Islet precursor cell (in vitro differentiated cells): ENCODE data around the gene AGBL4.

ENCODE experiments used
- DNase-seq: peaks from one replicate; pipeline ENCODE4 v3.0.0-alpha.2; 2018

The AGBL4 gene

DNA sequence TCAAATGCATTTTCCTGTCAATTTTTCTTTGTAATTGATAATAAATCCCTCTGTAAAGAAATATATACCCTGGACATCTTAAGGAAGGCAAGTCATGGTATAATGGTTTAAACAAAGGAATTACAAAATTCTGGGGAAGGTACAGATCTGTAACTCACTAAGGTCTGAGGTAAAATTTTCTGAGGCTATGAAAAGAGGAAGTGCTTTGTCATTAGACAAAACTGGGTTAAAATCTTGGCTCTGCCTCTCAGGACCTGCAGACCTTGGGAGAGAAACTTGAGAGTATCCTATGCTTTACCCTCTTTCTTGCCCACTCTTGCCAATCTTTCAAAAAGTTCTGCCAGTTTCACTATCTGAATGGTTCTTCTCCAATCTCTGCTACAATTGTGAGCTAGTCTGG is 1220.3 kb downstream of the AGBL4 start:
- DNase-seq, result no peak

DNA sequence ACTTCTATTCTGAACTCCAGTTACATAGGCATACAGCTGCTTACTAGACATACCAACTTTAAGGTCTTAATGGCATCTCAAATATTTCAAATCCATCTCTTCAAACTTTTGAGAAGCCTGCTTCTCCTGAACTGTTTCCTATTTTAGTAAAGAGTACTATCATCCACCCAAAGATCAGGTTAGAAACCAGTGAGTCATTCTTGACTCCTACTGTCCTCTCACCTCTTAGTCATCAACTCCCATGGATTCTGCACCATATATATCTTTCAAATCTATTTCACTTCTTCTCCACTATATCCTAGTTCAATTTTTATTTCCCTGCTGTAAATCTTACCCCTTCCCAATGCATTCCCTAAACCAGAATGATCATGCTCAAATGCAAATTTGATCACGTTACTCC is 1228.9 kb downstream of the AGBL4 start:
- DNase-seq, result no peak

DNA sequence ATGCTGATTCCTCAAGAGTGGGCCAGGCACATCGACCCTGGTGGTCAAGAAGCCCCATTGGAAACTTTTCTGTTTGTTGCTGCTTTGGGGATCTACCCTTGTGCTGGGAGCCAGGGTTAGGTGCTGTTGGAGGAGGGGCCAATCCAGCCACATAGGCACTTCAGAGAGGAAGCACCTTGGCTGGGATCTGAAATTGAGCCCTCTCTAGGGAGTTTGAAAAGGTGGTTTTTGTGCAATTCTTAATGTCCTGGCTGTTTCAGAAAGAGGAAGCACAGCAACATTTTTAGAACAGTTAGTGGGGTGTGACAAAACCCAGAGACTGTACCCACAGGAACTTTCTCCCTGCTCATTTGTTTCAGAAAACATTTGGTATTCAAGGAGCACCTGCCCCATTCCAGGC is 1229.9 kb downstream of the AGBL4 start:
- no peak for DNase-seq

DNA sequence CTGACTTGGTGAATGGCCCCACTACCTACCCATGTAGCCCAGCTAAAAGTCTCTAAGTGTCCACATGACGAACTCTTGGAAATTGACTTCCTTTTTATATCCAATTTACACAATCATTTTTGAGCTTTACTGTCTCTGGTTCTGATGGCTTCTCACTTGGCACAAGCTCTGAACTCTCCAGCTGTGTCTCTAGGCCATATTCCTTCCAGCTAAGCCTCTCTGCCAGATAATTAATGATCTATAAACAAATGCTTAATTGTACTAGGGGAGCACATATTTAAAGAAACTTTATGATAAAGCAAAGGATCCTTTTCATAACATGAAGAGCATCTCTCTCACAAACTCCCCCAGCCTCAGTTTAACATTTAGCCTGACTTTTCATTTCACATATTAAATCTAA is 1230.8 kb downstream of the AGBL4 start:
- no peak for DNase-seq

DNA sequence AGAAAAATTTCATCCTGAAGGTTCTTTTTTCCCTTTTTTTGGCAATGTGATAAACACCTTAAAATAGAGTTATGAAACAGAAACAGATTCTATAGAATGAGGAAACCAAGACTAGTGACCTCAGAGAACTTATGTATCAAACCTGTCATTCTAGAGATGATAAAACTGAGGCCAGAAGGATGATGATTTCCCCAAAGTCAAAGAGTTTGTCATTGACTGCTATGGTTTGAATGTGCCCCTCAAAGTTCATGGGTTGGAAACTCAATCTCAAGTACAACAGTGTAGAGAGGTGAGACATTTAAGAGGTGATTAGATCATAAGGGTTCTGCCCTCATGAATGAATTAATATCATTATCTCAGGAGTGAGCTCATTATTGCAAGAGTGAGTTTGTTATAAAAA is 1233.4 kb downstream of the AGBL4 start:
- no peak for DNase-seq

DNA sequence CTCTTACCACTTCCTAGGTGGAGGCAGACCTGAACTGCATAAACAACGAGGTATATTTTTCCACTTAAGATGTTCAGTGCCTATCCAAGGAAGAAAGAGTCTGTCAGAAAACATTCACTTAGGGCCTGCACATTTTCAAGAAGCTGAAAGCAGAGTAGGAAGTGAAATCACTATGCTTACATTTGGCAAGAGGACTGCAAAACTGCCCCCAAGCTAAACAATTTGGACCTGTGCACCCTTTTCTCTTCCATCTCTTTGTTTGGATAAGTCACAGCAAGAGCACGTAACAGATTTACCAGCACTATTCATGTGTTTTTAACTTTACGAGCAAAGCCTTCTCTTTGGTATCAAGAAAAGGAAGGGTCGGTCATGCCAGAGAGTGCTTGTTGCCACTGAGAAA is 1233.9 kb downstream of the AGBL4 start:
- no peak for DNase-seq

DNA sequence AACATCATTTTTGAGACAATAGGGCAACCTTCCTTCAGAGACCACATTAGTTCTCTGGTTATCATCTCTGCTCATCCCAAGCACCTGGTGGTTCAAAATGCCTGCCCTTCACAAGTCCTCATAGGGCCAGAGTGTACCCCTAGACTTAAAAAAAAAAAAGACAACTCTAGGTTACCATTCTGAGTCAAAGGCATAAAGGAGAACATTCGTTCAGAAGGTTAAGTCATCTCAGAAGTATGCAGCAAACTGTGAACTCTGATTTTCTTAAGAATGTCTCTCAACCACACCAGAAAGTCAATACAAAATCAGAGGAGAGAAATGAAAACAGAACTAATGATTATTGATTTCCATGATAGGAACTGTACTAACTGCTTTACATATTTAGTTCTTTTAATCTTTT is 1237.9 kb downstream of the AGBL4 start:
- no peak for DNase-seq

DNA sequence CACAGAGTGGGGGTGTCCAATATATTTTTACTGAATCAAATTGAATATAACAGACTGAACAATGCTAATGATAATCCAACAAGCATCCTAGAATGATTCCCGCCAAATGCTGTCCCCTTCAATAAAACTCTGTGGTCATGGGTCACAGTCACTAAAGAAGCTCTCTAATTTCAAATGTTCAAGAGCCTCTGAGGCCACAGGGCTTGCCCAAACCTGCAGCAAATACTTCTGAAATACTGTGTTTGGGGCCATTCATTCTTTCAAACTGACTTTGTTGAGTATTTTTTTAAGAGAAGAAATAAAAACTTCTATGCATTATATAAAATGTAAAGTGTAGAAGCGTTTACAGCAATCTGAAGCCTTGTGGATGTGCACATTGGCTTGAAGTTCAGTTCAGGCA is 1239.5 kb downstream of the AGBL4 start:
- DNase-seq, result no peak

DNA sequence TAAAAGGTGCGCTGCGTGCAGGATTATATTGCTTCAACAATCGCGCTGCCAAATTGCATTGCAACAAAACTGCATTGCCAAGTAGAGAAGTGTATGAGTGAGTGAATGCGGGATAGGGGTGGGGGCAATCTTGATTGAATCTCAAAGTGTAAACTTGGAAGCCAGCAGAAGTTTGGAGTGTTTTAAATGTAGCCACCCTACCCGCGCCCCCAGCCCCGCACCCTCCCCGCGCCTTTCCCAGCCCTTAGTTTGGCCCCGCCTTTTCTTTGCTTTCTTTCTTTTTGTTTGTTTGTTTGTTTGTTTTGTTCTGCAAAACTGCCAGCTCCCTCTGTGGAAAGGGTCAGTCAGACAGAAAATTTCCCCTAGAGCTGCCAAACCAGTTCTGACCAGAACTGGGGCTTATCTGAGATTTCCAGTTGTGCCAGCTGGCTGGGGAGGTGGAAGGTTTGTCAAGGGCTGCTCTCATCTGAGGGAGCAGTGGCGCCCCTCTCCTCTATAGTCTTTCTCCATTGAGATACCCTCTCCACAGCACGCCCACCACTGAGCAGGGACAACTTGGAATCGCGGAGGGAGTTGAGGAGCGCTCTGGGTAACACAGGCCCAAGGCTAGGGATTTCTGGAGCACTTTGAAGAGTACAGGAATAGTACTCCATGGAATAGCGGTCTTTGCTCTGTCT is 1246.4 kb downstream of the AGBL4 start:
- peak; percentile 64 for DNase-seq

DNA sequence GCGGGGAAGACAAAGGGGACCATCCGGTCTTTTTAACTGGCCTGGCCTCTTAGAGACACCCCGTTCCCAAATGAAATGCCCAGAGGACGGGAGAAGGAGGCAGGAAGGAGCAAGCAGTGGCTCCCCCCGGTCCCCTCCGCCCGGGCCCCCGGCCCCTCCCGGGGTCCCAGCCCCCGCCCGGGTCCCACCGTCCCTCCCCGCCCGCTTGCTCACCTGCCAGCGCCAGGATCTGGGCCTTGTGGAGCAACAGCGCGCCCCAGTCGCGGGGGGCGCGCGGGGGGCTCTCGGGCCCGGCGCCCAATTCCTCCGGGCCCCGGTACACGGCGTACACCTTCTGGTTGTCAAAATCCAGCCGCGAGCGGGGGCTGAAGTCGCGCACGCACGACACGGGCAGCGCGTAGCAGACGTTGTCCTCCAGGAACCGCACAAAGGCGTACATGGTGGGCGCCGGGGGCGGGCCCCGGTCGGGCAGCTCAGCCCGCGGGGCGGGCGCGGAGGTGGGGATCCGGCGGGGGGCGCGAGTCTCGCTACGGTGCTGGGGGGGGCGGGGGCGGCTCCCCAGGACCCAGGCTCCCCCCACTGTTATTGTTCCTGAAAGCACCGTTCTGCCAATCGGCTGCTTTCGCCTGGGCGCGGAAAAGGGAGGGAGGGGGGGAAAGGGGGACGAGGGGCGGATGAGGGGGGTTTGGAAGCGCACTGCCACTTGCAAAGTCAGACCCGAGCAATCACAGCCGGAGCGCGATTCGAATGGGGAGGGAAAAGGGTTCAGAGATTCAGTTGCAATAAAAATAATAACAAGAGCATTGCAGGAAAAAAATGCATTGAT is 1247.1 kb downstream of the AGBL4 start, which contains the start of gene BEND5:
Gene BEND5, minus strand, starts transcription at position 499 of the 826 bp plus-strand sequence. Its CDS starts 60 bp downstream, at position 439.
- DNase-seq, result peak; percentile 74

DNA sequence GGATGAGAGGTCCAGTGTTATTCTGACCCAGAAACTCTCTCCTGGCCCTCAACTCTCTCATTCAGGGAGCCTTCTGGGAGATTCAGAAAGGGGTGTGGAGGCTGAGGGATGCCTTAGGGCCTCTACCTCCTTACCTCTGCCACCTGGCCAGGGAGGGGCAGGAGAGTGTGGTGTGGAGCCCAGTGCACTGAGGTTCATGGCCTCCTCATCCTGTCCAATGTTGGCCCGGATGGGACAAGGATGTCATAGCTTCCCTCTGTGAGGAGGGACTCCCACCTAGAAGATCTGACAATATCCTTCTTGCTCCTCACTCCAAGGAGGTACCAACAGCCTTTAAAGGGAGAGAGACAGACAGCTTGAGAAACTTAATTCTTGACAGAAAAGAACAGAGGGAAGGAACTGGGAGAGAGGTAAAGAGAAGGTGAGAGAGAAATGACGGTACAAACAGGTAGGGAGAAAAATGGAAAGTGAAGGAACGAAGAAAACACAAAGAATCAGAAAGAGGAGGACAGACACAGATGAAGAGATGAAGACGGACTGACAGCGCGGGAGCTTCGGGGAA is 1247.8 kb downstream of the AGBL4 start:
- no peak for DNase-seq

DNA sequence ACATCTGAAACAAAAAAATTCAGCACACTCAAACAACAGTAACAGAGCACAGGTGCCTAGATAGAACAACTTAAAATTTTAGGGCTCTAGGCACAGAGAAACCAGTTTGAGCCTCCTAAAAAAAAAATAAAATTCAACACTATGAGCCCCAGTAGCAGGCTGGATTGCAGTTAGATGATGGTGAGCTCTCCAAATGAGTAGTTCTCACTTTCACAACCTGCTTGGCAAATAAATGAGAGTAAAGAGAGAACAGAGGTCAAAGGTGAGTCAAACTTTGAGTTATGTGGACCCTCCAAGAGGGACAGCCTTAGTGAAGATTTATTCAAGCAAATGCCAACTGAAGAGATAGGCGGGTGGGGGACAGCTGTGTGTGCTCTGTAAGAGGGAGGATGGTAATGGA is 1250.6 kb downstream of the AGBL4 start:
- no peak for DNase-seq

DNA sequence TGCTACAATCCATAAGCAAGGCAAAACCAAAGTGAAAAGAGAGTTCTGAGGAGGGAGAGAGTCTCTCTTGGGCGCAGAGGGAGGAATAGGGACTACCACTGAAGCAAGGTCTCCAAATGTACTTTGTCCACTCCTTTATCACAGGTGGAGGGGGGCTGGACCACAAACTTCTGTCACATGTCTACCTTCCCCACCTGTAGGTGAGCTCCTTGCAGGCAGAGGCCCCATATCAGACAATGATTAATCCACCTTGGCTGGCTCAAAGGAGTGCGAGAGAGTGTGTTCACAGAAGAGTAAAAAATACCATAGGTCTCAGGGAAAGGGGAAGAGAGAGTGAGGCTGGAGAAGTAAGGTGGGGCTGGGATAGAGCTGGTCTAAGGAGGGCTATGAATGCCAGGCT is 1251.5 kb downstream of the AGBL4 start:
- DNase-seq, result no peak

DNA sequence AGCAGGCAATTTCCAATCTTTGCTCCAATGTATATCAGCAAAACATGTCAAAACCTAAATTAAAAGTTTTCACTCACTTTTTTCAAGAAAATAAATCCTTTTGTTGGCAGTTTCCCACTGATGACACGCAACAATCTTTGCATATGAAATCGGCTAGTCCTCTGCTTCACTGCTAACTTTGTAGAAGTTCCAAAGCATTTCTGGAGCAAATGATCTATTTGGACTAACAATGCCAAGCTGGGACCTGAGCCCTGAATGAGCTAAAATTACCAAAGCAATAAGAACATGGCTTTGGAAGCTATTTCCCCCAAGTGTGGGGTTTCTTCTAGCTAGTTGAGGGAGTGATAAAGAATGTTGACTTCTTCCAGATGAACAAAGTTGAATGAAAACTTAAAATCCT is 1252.2 kb downstream of the AGBL4 start:
- DNase-seq, result no peak

DNA sequence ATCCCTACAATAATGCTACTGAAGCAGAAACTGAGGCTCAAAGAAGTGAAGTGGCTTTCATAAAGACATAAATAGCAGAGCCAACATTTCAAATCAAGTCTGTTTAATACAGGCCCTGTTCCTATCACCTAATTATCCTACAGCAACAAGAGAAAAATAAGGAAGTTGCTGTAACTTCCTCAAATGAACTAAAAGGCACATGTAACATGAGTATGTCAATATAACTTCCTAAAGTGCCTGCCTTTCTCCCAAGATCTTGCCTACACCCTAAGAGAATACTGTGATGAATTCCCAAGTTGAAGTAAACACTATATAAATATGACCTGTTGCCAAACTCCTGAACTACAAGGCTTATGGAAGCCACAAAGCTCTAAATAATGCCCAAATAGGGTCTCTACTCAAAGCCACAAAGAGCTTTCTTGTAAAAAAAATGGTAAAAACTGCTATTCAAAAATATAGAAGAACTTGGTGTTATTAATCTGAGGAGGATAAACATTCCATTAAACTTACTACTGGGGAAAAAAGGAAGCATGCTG is 1255.7 kb downstream of the AGBL4 start:
- DNase-seq, result no peak

DNA sequence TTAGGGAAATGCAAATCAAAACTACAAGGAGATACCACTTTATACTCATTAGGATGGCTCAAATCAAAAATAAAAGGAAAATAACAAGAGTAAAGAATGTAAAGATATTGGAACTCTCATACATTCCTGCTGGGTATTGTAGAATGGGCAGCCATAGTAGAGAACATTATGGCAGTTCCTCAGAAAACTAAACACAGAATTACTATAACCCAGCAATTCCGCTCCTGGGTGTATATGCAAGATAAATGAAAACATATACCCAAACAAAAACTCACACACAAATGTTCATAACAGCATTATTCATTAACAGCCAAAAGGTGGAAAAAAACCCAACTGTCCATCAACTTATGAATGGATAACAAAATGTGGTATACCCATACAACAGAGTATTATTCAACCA is 1258.4 kb downstream of the AGBL4 start:
- DNase-seq, result no peak

DNA sequence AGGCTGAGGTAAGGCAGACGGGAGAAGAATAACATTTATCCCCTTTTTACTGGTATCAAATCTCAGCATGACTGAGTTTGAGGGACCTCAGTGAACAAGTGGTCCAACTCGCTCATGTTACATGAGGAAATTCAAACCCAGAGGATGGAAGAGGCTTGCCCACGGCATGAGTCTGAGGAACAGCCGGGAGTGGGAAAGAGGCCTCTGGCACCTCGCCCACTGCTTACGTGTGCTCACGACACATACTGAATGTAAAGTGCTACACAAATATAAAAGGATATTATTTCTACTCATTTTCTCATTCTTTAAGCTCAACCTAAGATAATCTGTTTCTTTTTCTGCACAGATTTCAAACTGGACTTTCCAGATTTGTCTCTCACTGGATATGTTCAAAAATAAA is 1261.8 kb downstream of the AGBL4 start:
- DNase-seq, result no peak

DNA sequence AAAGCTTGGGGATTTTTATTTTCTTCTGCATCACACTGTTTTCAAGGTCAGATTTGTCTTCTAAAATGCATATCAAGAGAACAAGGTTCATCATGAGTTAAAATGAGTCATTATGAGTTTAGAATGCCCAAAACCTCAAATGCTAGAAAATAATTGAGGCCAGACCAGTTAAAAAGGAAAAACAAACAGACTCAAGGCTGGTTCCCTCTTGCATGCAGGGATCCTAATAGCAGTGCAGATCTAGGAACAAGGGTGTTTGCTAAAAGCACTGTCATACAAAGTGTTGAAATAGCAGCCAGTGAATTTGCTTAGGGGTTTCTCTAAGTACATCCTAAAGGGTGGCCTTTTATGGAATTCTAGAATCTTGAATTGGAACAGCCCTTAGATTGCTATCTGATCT is 1262.3 kb downstream of the AGBL4 start:
- no peak for DNase-seq

DNA sequence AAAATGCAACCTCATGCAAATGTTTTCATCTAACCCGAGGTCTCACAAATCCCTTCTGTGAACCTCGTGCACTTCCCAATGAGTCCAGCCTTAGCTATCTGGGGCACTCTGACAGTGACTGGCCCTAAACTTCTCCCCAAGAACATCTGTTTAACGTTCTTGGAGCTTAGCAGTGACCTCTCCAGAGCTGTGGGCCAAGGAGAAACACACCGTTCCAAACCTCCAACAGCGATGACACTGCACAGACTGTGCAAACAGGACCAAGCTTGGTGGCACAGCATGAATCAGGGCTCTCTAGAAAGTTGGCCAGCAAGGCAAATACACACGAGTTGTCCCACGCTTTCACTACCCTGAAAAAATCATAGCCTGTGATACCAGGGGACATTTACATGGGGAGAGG is 1262.9 kb downstream of the AGBL4 start:
- no peak for DNase-seq

DNA sequence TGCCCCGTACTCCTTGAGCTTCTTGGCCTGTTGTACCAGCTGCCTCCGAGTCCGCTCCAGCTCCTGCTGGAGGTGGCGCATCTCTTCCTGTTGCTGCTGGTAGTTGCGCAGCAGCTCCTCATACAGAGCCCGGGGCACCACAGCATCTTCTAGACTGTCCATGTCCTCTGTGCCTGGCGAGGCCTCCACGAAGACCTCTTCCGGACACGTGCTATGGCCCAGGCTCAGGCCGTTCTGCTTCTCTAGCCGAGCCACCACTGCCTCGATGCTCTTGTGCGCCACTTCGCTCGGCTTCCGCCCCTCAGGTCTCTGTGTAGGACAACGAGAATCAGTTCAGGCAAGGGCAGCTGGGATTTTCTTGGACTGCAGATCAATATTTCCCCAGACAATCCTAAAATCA is 1264.8 kb downstream of the AGBL4 start:
- DNase-seq, result no peak

DNA sequence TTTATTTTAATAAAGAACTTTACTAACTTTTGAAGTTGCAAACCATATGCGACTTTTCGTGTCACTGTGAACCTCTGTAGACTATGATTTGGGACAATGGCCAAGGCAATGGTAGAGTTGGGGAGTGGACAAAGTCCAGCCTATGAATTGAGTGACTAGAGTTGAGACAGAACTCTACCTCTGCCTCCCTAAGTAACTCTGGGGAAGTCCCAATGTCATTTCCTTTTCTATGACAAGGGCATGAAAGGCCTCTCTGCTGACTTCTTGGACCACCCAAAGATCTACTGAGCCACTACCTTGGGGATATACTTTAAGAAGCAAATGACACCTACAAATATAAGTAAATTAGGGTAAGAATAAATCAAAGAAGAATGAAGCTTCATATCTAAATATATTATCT is 1266.4 kb downstream of the AGBL4 start:
- no peak for DNase-seq

DNA sequence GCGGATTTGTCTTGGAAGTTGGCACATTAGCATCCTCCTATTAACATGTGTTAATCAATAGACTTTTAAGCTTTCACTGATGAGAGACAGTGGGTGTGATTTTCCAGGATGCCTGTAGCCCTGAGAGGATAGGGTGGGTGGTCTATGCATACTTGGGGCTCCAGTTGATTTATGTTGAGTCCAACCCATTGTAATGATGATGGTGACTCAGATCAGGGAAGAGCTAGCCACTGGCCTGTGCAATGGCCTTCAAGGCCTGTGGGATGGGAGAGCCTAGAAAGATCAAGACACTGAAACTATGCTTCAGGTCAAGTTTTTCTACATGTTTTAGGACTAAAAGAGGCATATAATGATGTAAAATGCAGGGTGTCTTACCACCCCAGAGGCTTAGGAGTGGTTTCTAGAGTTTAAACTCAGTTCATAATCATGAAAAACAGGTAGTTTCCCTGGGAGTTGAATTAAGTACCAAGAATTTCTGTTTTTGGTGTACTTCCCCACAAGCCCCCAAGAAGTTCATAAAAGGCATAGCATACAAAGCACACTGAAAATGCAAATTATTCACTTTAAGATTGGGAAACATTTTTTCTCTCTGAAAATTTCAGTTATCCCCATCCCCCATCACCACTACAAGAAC is 1267.0 kb downstream of the AGBL4 start:
- DNase-seq, result no peak

DNA sequence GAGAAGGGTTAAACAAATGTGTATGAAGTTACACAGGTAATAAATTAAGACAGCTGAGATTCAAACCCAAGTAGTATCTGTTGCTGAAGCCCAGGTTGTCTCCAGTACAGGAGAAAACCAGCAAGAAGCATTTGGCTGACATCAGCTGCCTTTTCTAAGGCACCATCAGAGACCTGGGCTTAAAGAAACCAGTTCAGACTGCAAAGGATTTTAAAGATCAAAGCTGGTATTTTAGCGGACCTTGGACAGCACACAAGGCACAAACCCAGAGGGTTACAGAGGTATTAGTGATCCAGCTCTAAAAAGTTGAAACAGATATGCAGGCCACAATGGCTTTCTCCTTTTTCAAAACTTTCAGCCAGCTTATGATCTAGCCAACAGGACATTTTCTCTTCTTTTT is 1270.5 kb downstream of the AGBL4 start:
- no peak for DNase-seq

DNA sequence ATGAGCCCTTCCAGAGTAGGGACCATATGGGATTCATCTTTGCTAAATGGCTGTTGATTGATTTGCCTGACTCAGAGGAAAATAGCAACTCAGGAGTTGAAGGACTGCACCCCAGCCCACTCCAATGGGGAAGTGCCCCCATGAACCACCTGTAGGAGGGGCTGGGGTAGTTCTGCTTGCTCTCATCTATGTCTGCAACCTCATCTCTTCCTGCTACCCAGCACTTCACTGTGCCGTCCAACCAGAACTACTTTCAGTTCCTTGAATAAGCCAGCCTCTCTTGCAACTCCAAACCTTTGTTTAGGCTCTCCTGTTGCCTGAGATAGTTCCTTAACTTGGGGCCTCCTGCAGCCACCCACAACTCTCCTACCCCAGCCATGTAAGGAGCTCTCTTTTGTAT is 1273.6 kb downstream of the AGBL4 start:
- no peak for DNase-seq
